PC-9 (cell line): ENCODE results near the gene CPNE7.

Experiments used
- EZH2 ChIP-seq: fragments of 200-600 bp; sonication (generic); IDR thresholded peaks from 2 replicates; pipeline ENCODE4 v1.8.0; 2017; ENCODE audit warnings: antibody characterized with exemption, low read depth
- TF ChIP-seq, protein P1 (sequence below): fragments of 200-600 bp; sonication (generic); conservative IDR thresholded peaks from 2 replicates; pipeline ENCODE4 v1.6.1; 2017; ENCODE audit warnings: mixed run types, antibody characterized with exemption, mild to moderate bottlenecking, moderate library complexity

DNA sequence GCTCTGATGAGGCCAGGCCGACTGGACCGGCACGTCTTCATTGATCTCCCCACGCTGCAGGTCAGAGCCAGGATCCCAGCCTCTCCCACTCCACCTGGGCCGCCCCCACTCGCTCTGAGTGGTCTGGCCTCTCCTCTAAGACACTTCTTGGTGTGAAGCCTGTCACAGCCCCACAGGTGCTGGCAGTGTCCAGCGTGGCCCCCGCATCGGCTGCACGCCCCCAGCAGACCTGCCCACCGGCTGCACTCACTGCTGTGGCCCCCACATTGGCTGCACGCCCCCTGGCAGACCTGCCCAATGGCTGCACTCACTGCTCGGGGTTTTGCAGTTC lies 30.9 kb upstream of the CPNE7 start:
- TF ChIP-seq, protein P1, sequence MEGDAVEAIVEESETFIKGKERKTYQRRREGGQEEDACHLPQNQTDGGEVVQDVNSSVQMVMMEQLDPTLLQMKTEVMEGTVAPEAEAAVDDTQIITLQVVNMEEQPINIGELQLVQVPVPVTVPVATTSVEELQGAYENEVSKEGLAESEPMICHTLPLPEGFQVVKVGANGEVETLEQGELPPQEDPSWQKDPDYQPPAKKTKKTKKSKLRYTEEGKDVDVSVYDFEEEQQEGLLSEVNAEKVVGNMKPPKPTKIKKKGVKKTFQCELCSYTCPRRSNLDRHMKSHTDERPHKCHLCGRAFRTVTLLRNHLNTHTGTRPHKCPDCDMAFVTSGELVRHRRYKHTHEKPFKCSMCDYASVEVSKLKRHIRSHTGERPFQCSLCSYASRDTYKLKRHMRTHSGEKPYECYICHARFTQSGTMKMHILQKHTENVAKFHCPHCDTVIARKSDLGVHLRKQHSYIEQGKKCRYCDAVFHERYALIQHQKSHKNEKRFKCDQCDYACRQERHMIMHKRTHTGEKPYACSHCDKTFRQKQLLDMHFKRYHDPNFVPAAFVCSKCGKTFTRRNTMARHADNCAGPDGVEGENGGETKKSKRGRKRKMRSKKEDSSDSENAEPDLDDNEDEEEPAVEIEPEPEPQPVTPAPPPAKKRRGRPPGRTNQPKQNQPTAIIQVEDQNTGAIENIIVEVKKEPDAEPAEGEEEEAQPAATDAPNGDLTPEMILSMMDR, result no peak
- TF ChIP-seq EZH2, result no peak
